Activated B cell treated with CpG ODN at 0.5 μM for 24 hours (primary cell): ENCODE measurements around the gene ENAH. TPM values are rescaled to one million over a fixed set of nuclear protein-coding genes. Genes with fewer than 3 reads are reported as not detected.
A peak's percentile ranks its signal among the peaks of the same experiment; 100 is the strongest.

Experiments used
- ATAC-seq: fragments of 200-7000 bp; cut with Tn5 transposase; one replicate; pipeline ENCODE4 v1.10.0; 2021; ENCODE audit warnings: low read depth, mild to moderate bottlenecking, moderate library complexity
- CTCF ChIA-PET: fragments of 350-600 bp; sonication (Branson Sonifier 250); formaldehyde crosslinking; loops from one replicate; lab custom pipeline; 2021; ENCODE audit warnings: antibody characterized with exemption; lab: Charles Lee
- POLR2A ChIA-PET: fragments of 350-600 bp; sonication (Branson Sonifier 250); formaldehyde crosslinking; loops from one replicate; lab custom pipeline; 2021; ENCODE audit warnings: antibody characterized with exemption; lab: Charles Lee
- DNase-seq: peaks from one replicate; pipeline ENCODE4 v3.0.0; 2022
- H3K27ac Mint-ChIP-seq: one replicate; pipeline ENCODE4 v1.8.0; 2020; ENCODE audit warnings: mixed read lengths
- H3K27me3 Mint-ChIP-seq: one replicate; pipeline ENCODE4 v1.8.0; 2021; ENCODE audit warnings: mixed read lengths
- H3K36me3 Mint-ChIP-seq: one replicate; pipeline ENCODE4 v1.8.0; 2021; ENCODE audit warnings: low read depth, mixed read lengths
- H3K4me1 Mint-ChIP-seq: one replicate; pipeline ENCODE4 v1.8.0; 2021; ENCODE audit warnings: mixed read lengths
- H3K4me3 Mint-ChIP-seq: one replicate; pipeline ENCODE4 v1.8.0; 2020; ENCODE audit warnings: mild to moderate bottlenecking, mixed read lengths
- H3K9me3 Mint-ChIP-seq: one replicate; pipeline ENCODE4 v1.8.0; 2020; ENCODE audit warnings: mixed read lengths
- intact Hi-C: fragments of 100-400 bp; cut with micrococcal nuclease; formaldehyde crosslinking; loops from one replicate; pipeline ENCODE4 v1.15.1; 2024
- total RNA-seq: library from RNA; stranded (reverse); gene quantifications from 2 replicates; pipeline ENCODE4 v1.2.3, GENCODE V29; 2022
- TF ChIP-seq, protein P1 (sequence below): fragments of 200-600 bp; IDR thresholded peaks from one replicate; pipeline ENCODE4 v1.8.0; 2022; ENCODE audit warnings: antibody characterized with exemption, mild to moderate bottlenecking

Gene ENAH
- total RNA-seq, 1 donor from 2014 or later, result 1.2 TPM

DNA sequence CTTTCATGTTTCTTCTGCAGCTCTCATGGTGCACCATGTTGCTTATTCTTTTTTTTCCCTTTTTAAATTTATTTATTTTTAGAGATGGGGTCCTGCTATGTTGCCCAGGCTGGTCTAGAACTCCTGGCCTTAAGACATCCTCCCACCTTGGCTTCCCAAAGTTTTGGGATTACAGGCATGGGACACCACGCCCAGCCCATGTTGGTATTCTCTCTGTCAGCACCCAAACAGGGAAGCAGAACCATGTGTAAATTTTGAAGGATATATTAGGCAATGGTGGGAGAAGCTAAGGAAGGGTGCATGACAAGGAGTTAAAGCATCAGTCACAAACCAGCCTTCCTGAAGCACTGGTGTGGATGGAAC, 39.6 kb upstream of the ENAH start:
- H3K27me3 Mint-ChIP-seq, result no peaks in the 10 kb centered on the region
- ATAC-seq, result no peak
- no peak overlapping the region for H3K4me3 Mint-ChIP-seq
- ChIA-PET CTCF (no interaction called here), POLR2A (no interaction called here)
- no peak overlapping the region for H3K27ac Mint-ChIP-seq
- DNase-seq, result no peak
- no peaks in the 10 kb centered on the region for H3K36me3 Mint-ChIP-seq
- H3K4me1 Mint-ChIP-seq, result peaks cover 12% of the 10 kb centered on the region
- TF ChIP-seq, protein P1, sequence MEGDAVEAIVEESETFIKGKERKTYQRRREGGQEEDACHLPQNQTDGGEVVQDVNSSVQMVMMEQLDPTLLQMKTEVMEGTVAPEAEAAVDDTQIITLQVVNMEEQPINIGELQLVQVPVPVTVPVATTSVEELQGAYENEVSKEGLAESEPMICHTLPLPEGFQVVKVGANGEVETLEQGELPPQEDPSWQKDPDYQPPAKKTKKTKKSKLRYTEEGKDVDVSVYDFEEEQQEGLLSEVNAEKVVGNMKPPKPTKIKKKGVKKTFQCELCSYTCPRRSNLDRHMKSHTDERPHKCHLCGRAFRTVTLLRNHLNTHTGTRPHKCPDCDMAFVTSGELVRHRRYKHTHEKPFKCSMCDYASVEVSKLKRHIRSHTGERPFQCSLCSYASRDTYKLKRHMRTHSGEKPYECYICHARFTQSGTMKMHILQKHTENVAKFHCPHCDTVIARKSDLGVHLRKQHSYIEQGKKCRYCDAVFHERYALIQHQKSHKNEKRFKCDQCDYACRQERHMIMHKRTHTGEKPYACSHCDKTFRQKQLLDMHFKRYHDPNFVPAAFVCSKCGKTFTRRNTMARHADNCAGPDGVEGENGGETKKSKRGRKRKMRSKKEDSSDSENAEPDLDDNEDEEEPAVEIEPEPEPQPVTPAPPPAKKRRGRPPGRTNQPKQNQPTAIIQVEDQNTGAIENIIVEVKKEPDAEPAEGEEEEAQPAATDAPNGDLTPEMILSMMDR, result no peak
- intact Hi-C loops, result no loop called here
- H3K9me3 Mint-ChIP-seq, result peaks cover 2% of the 10 kb centered on the region

- intact Hi-C loops, result no loop called here
- ChIA-PET POLR2A (no interaction called here), CTCF (no interaction called here)
- Mint-ChIP-seq H3K4me3 (no peak overlapping the region), H3K27ac (no peak overlapping the region), H3K9me3 (peaks cover 2% of the 10 kb centered on the region), H3K36me3 (no peaks in the 10 kb centered on the region), H3K27me3 (no peaks in the 10 kb centered on the region), H3K4me1 (peaks cover 12% of the 10 kb centered on the region)
- ATAC-seq (no peak), DNase-seq (no peak)
- TF ChIP-seq, protein P1, result no peak
Observed at GRCh38 chr1:225691861-225692516, 39.1 kb upstream of the ENAH start.

DNA sequence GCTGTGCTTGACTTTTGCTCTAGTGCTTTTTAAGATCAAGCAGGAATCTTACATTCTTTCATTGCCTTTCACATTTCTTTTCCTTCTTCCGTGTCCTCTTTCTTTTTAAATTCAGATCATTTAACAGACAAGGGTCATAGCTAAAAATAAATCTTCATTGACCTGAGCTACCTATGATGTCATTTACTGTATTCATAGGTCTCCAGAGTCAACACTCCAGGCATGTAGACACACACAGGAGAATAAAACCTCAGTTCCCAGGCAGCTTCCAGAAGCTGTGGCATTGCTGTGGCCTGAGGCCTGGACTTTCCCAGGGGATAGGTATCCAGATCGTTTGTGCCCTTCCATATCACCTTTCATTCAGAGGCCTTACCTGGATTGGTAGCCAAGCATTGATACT, 38.5 kb upstream of the ENAH start:
- POLR2A ChIA-PET, result no interaction called here
- H3K4me1 Mint-ChIP-seq, result peaks cover 15% of the 10 kb centered on the region
- DNase-seq, result no peak
- H3K4me3 Mint-ChIP-seq, result no peak overlapping the region
- H3K36me3 Mint-ChIP-seq, result no peaks in the 10 kb centered on the region
- H3K27me3 Mint-ChIP-seq, result no peaks in the 10 kb centered on the region
- H3K9me3 Mint-ChIP-seq, result peaks cover 2% of the 10 kb centered on the region
- H3K27ac Mint-ChIP-seq, result no peak overlapping the region
- intact Hi-C loops, result no loop called here
- CTCF ChIA-PET, result no interaction called here
- no peak for ATAC-seq
- TF ChIP-seq, protein P1, result no peak

DNA sequence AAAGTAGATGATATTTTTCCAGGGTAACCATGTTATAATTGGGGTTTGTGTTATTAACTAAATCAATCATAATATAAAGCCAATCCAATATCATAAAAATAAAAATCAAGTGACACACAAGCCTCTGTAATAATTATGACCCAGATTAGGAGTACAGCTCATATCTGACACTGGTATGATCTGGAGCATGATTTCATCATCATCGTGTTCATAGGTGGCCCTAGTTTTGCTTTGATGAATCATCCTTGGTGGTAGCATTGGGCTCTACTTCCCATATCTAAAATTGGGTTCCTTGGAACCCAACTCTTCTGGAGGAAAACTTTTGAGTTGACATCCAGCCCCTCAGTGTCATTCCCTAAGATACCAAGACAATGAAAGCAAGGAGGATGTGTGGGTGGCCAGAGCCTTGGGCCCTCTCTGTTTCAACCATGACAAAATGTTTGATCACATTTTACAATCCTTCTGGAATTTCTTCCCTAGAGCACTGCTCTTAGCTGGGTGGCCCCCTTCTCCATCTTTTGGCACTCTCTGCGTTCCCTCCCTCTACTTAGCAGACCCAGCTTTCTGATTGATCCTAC, 37.0 kb upstream of the ENAH start:
- TF ChIP-seq, protein P1, result no peak
- DNase-seq, result no peak
- Mint-ChIP-seq H3K4me1 (peaks cover 15% of the 10 kb centered on the region), H3K27ac (no peak overlapping the region), H3K36me3 (no peaks in the 10 kb centered on the region), H3K9me3 (peaks cover 1% of the 10 kb centered on the region), H3K27me3 (no peaks in the 10 kb centered on the region), H3K4me3 (no peak overlapping the region)
- ATAC-seq, result no peak
- CTCF ChIA-PET, result no interaction called here
- intact Hi-C loops, result no loop called here
- POLR2A ChIA-PET, result no interaction called here

DNA sequence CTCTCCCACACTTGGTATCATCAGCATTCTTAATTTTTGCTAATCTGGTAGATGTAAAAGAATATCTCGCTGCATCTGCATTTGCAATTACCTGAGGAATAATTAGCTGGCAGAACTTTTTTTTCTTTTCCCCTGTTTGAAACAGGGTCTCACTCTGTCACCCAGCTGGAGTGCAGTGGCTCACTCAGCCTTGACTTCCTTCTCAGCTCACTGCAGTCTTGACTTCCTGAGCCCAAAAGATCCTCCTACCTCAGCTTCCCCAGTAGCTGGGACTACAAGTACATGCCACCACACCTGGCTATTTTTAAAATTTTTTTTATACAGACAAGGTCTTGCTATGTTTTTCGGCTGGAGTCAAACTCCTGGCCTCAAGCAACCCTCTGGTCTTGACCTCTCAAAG, 35.4 kb upstream of the ENAH start:
- no peaks in the 10 kb centered on the region for H3K9me3 Mint-ChIP-seq
- TF ChIP-seq, protein P1, result no peak
- ATAC-seq, result peak; percentile 37
- DNase-seq, result no peak
- H3K4me1 Mint-ChIP-seq, result peaks cover 15% of the 10 kb centered on the region
- H3K36me3 Mint-ChIP-seq, result no peaks in the 10 kb centered on the region
- no peak overlapping the region for H3K27ac Mint-ChIP-seq
- H3K4me3 Mint-ChIP-seq, result peak overlapping the region; percentile 17
- ChIA-PET CTCF (no interaction called here), POLR2A (interaction anchor here (0.6 kb wide), 1 partner anchor 206 kb away, joined by 4 read pairs; no protein-coding TSS in a partner anchor)
- no peaks in the 10 kb centered on the region for H3K27me3 Mint-ChIP-seq
- intact Hi-C loops, result no loop called here
